ENCODE data around the gene BPIFB1.

BPIFB1 gene

GRCh38 chr20:33291830-33292355 is 8.9 kb downstream of the BPIFB1 start:
- no peak overlapping the region for H3K4me3 ChIP-seq (ENCODE audit: low read depth, low read length)

- no peak overlapping the region for H3K4me3 ChIP-seq (ENCODE audit: low read depth, low read length)
Measured at GRCh38 chr20:33296206-33296605, 13.2 kb downstream of the BPIFB1 start.

GRCh38 chr20:33298391-33298790 is 15.4 kb downstream of the BPIFB1 start:
- no peak overlapping the region for H3K4me3 ChIP-seq (ENCODE audit: low read depth, low read length)

GRCh38 chr20:33299111-33299603 is 16.1 kb downstream of the BPIFB1 start:
- no peak overlapping the region for H3K4me3 ChIP-seq (ENCODE audit: low read depth, low read length)

- no peak overlapping the region for H3K4me3 ChIP-seq (ENCODE audit: low read depth, low read length)
Measured at GRCh38 chr20:33301192-33301930, 18.3 kb downstream of the BPIFB1 start.

GRCh38 chr20:33303595-33303994 is 20.6 kb downstream of the BPIFB1 start:
- H3K4me3 ChIP-seq (ENCODE audit: low read depth, low read length): no peak overlapping the region

GRCh38 chr20:33304046-33304445 is 21.0 kb downstream of the BPIFB1 start:
- no peak overlapping the region for H3K4me3 ChIP-seq (ENCODE audit: low read depth, low read length)

- no peak overlapping the region for H3K4me3 ChIP-seq (ENCODE audit: low read depth, low read length)
Measured at GRCh38 chr20:33305589-33306057, 22.6 kb downstream of the BPIFB1 start.

GRCh38 chr20:33306228-33306627 is 23.2 kb downstream of the BPIFB1 start:
- no peak overlapping the region for H3K4me3 ChIP-seq (ENCODE audit: low read depth, low read length)

- no peak overlapping the region for H3K4me3 ChIP-seq (ENCODE audit: low read depth, low read length)
Measured at GRCh38 chr20:33306807-33307206, 23.8 kb downstream of the BPIFB1 start.

- H3K4me3 ChIP-seq (ENCODE audit: low read depth, low read length): no peak overlapping the region
Measured at GRCh38 chr20:33308668-33309067, 25.7 kb downstream of the BPIFB1 start.

- H3K4me3 ChIP-seq (ENCODE audit: low read depth, low read length): no peak overlapping the region
Measured at GRCh38 chr20:33309631-33310030, 26.6 kb downstream of the BPIFB1 start.

GRCh38 chr20:33310327-33310899 is 27.4 kb downstream of the BPIFB1 start:
- no peak overlapping the region for H3K4me3 ChIP-seq (ENCODE audit: low read depth, low read length)

GRCh38 chr20:33311011-33311410 is 28.0 kb downstream of the BPIFB1 start:
- H3K4me3 ChIP-seq (ENCODE audit: low read depth, low read length): no peak overlapping the region

GRCh38 chr20:33311996-33312395 is 29.0 kb downstream of the BPIFB1 start:
- no peak overlapping the region for H3K4me3 ChIP-seq (ENCODE audit: low read depth, low read length)

- no peak overlapping the region for H3K4me3 ChIP-seq (ENCODE audit: low read depth, low read length)
Measured at GRCh38 chr20:33312583-33312982, 29.6 kb downstream of the BPIFB1 start.

- H3K4me3 ChIP-seq (ENCODE audit: low read depth, low read length): no peak overlapping the region
Measured at GRCh38 chr20:33313686-33314314, 30.8 kb downstream of the BPIFB1 start.

- H3K4me3 ChIP-seq (ENCODE audit: low read depth, low read length): no peak overlapping the region
Measured at GRCh38 chr20:33316343-33316742, 33.3 kb downstream of the BPIFB1 start.

- no peak overlapping the region for H3K4me3 ChIP-seq (ENCODE audit: low read depth, low read length)
Measured at GRCh38 chr20:33316958-33317357, 33.9 kb downstream of the BPIFB1 start.

GRCh38 chr20:33317424-33318095 is 34.5 kb downstream of the BPIFB1 start:
- H3K4me3 ChIP-seq (ENCODE audit: low read depth, low read length): no peak overlapping the region

GRCh38 chr20:33318096-33318429 is 35.0 kb downstream of the BPIFB1 start:
- no peak overlapping the region for H3K4me3 ChIP-seq (ENCODE audit: low read depth, low read length)
